Islet precursor cell (in vitro differentiated cells): ENCODE measurements around the gene FRMD5.
"Not testable (repeated sequence)": the region's sequence is repeated elsewhere in the genome, so short reads cannot be mapped to it uniquely, and the experiment has no call there.

ENCODE experiments used
- DNase-seq: peaks from one replicate; pipeline ENCODE4 v3.0.0-alpha.2; 2018

The FRMD5 gene

GRCh38 chr15:44028349-44028748 lies 166.7 kb downstream of the FRMD5 start:
- DNase-seq = no peak

- DNase-seq = no peak
Measured at GRCh38 chr15:44024155-44024554, 170.9 kb downstream of the FRMD5 start.

GRCh38 chr15:44023176-44023575 lies 171.9 kb downstream of the FRMD5 start:
- no peak for DNase-seq

GRCh38 chr15:44018151-44018550 lies 176.9 kb downstream of the FRMD5 start:
- DNase-seq = no peak

- no peak for DNase-seq
Measured at GRCh38 chr15:44015545-44016305, 179.3 kb downstream of the FRMD5 start.

- DNase-seq = no peak
Measured at GRCh38 chr15:44011238-44011854, 183.7 kb downstream of the FRMD5 start.

- DNase-seq = no peak
Measured at GRCh38 chr15:44010089-44010488, 185.0 kb downstream of the FRMD5 start.

GRCh38 chr15:44009038-44009437 lies 186.0 kb downstream of the FRMD5 start:
- no peak for DNase-seq

- not testable (repeated sequence) for DNase-seq
Measured at GRCh38 chr15:44000248-44000647, 194.8 kb downstream of the FRMD5 start.

- DNase-seq = no peak
Measured at GRCh38 chr15:43998607-43999006, 196.5 kb downstream of the FRMD5 start.

- no peak for DNase-seq
Measured at GRCh38 chr15:43991206-43991605, 203.9 kb downstream of the FRMD5 start.

GRCh38 chr15:43989938-43990337 lies 205.1 kb downstream of the FRMD5 start:
- no peak for DNase-seq

GRCh38 chr15:43988900-43989299 lies 206.2 kb downstream of the FRMD5 start:
- no peak for DNase-seq

- DNase-seq = no peak
Measured at GRCh38 chr15:43987924-43988323, 207.1 kb downstream of the FRMD5 start.

- DNase-seq = no peak
Measured at GRCh38 chr15:43985976-43986680, 208.9 kb downstream of the FRMD5 start.

GRCh38 chr15:43981576-43981975 lies 213.5 kb downstream of the FRMD5 start:
- DNase-seq = no peak

GRCh38 chr15:43977072-43977884 lies 217.8 kb downstream of the FRMD5 start:
- no peak for DNase-seq

- DNase-seq = no peak
Measured at GRCh38 chr15:43975770-43976169, 219.3 kb downstream of the FRMD5 start.

- no peak for DNase-seq
Measured at GRCh38 chr15:43975326-43975725, 219.7 kb downstream of the FRMD5 start.

- no peak for DNase-seq
Measured at GRCh38 chr15:43974852-43975251, 220.2 kb downstream of the FRMD5 start.

GRCh38 chr15:43969802-43970375 lies 225.2 kb downstream of the FRMD5 start:
- DNase-seq = no peak

- no peak for DNase-seq
Measured at GRCh38 chr15:43968551-43968950, 226.5 kb downstream of the FRMD5 start.

GRCh38 chr15:43966646-43967045 lies 228.4 kb downstream of the FRMD5 start:
- no peak for DNase-seq
